PC-3 (cell line): ENCODE data around the gene TTC31. TPM values are rescaled to one million over a fixed set of nuclear protein-coding genes. Genes with fewer than 3 reads are reported as not detected.

Experiments used
- ATAC-seq: fragments of 200-7000 bp; cut with Tn5 transposase; 2 replicates; pipeline ENCODE4 v1.9.1; 2020; ENCODE audit warnings: mild to moderate bottlenecking, moderate library complexity
- BruUV-seq: library from RNA; stranded (reverse); fragments of 400-500 nt; replicated peaks from 2 replicates; lab custom pipeline; 2021; lab: Mats Ljungman, UMichigan
- CTCF ChIA-PET: fragments of 300-600 bp; sonication (Branson Sonifier 250); formaldehyde crosslinking; loops from one replicate; lab custom pipeline; 2022; ENCODE audit warnings: antibody characterized with exemption; lab: Charles Lee
- POLR2A ChIA-PET: fragments of 300-600 bp; sonication (Branson Sonifier 250); formaldehyde crosslinking; loops from one replicate; lab custom pipeline; 2022; ENCODE audit warnings: antibody characterized with exemption; ENCODE audit not compliant: unreplicated experiment; lab: Charles Lee
- DNase-seq: peaks from one replicate; pipeline ENCODE4 v3.0.0-alpha.2; 2015
- H2AFZ ChIP-seq: fragments of 300-600 bp; sonication (generic); 2 replicates; pipeline ENCODE4 v1.6.0; 2016; ENCODE audit warnings: antibody characterized with exemption, low read length
- H3F3A ChIP-seq: fragments of 300-600 bp; sonication (generic); one replicate; pipeline ENCODE4 v1.6.0; 2017; ENCODE audit warnings: antibody characterized with exemption, low read length, control low read depth, mild to moderate bottlenecking; ENCODE audit not compliant: unreplicated experiment
- H3K27ac ChIP-seq: fragments of 300-600 bp; sonication (generic); 2 replicates; pipeline ENCODE4 v1.5.1; 2016; ENCODE audit warnings: mild to moderate bottlenecking, low read length
- H3K27me3 ChIP-seq: fragments of 300-600 bp; sonication (generic); 2 replicates; pipeline ENCODE4 v1.6.1; 2016; ENCODE audit warnings: low read length, mixed read lengths
- H3K36me3 ChIP-seq: fragments of 300-600 bp; sonication (generic); 2 replicates; pipeline ENCODE4 v1.6.1; 2016; ENCODE audit warnings: low read depth, mixed run types, low read length, mixed read lengths
- H3K4me1 ChIP-seq: fragments of 300-600 bp; sonication (generic); 2 replicates; pipeline ENCODE4 v1.5.1; 2016; ENCODE audit warnings: low read length; ENCODE audit not compliant: insufficient read depth
- H3K4me2 ChIP-seq: fragments of 300-600 bp; sonication (generic); 2 replicates; pipeline ENCODE4 v1.6.0; 2016; ENCODE audit warnings: low read length
- H3K4me3 ChIP-seq: fragments of 300-600 bp; sonication (generic); 2 replicates; pipeline ENCODE4 v1.5.1; 2016; ENCODE audit warnings: mild to moderate bottlenecking, low read length, mixed read lengths
- H3K79me2 ChIP-seq: fragments of 300-600 bp; sonication (generic); 2 replicates; pipeline ENCODE4 v1.6.1; 2017; ENCODE audit warnings: low read length, mixed read lengths
- H3K9ac ChIP-seq: fragments of 300-600 bp; sonication (generic); 2 replicates; pipeline ENCODE4 v1.6.0; 2016; ENCODE audit warnings: mild to moderate bottlenecking, low read length
- H3K9me2 ChIP-seq: fragments of 300-600 bp; sonication (generic); replicated peaks from 2 replicates; pipeline ENCODE4 v1.6.1; 2016; ENCODE audit warnings: mixed run types, low read length, mixed read lengths
- H3K9me3 ChIP-seq: fragments of 300-600 bp; sonication (generic); 2 replicates; pipeline ENCODE4 v1.6.1; 2016; ENCODE audit warnings: low read length, mixed read lengths
- H4K20me1 ChIP-seq: fragments of 300-600 bp; sonication (generic); 2 replicates; pipeline ENCODE4 v1.6.1; 2016; ENCODE audit warnings: low read length, mixed read lengths
- EZH2 ChIP-seq: fragments of 300-600 bp; sonication (generic); IDR thresholded peaks from one replicate; pipeline ENCODE4 v1.6.1; 2017; ENCODE audit warnings: antibody characterized with exemption, mild to moderate bottlenecking, low read length; ENCODE audit not compliant: unreplicated experiment
- EZH2phosphoT487 ChIP-seq: fragments of 300-600 bp; sonication (generic); IDR thresholded peaks from 2 replicates; pipeline ENCODE4 v1.6.1; 2018; ENCODE audit warnings: mild to moderate bottlenecking, antibody characterized with exemption, low read length, borderline replicate concordance
- intact Hi-C: fragments of 100-400 bp; cut with micrococcal nuclease; formaldehyde crosslinking; loops from 2 replicates; pipeline ENCODE4 v1.9.0; 2023
- total RNA-seq: library from RNA; depleted of rRNA; stranded (reverse); fragments of >200 nt; gene quantifications from 2 replicates; pipeline ENCODE4 v1.2.3, GENCODE V29; 2014
- TF ChIP-seq, protein P1 (sequence below): fragments of 300-600 bp; sonication (generic); conservative IDR thresholded peaks from 2 replicates; pipeline ENCODE4 v1.5.1; 2017; ENCODE audit warnings: antibody characterized with exemption, low read depth, mild to moderate bottlenecking, low read length

TTC31 gene
- total RNA-seq, 1 experiment from 2014 or later = 21.1 TPM

DNA sequence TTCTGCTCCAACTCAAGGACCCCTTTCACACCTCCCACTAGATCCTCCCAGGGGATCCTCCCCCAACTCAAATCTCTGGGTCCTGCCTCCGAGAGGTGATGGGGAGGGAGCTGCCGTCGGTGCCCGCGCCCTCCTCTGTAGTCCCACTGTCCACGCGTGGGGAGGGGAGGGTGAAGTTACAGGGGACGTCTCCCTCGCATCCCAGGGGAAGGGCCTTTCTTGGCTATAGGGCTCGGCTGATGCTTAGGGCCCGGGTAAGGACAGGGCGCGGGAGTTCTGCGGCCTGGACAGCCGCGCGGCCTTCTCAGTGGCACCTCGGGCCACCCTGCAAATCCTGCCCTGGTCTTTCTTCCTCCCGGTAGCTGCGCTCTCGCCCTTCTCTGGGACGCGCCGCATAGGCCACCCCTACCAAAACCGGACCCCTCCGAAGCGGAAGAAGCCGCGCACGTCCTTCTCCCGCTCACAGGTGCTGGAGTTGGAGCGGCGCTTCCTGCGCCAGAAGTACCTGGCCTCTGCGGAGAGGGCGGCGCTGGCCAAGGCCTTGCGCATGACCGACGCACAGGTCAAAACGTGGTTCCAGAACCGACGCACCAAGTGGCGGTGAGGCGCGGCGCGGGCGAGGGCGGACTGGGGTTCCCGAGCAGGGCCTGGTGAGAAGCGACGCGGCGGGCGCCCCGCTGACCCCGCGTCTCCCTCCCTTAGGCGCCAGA lies 32.5 kb downstream of the TTC31 start:
- H3K4me3 ChIP-seq = no peak overlapping the region
- POLR2A ChIA-PET = no interaction called here
- DNase-seq (no peak), ATAC-seq (no peak)
- CTCF ChIA-PET = no interaction called here
- no TSS peak for BruUV-seq
- no peaks in the 10 kb centered on the region for H3K36me3 ChIP-seq
- H3K4me1 ChIP-seq = 0 out of 2 replicates have a peak, but pooled peaks cover 3% of the 10 kb centered on the region
- no peaks in the 10 kb centered on the region for H3F3A ChIP-seq
- TF ChIP-seq, protein P1, sequence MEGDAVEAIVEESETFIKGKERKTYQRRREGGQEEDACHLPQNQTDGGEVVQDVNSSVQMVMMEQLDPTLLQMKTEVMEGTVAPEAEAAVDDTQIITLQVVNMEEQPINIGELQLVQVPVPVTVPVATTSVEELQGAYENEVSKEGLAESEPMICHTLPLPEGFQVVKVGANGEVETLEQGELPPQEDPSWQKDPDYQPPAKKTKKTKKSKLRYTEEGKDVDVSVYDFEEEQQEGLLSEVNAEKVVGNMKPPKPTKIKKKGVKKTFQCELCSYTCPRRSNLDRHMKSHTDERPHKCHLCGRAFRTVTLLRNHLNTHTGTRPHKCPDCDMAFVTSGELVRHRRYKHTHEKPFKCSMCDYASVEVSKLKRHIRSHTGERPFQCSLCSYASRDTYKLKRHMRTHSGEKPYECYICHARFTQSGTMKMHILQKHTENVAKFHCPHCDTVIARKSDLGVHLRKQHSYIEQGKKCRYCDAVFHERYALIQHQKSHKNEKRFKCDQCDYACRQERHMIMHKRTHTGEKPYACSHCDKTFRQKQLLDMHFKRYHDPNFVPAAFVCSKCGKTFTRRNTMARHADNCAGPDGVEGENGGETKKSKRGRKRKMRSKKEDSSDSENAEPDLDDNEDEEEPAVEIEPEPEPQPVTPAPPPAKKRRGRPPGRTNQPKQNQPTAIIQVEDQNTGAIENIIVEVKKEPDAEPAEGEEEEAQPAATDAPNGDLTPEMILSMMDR = no peak
- TF ChIP-seq EZH2 (no peak), EZH2phosphoT487 (no peak)
- H2AFZ ChIP-seq = no peak overlapping the region
- H3K27me3 ChIP-seq = no peaks in the 10 kb centered on the region
- H3K79me2 ChIP-seq = no peaks in the 10 kb centered on the region
- intact Hi-C loops = no loop called here
- H3K9ac ChIP-seq = no peak overlapping the region
- H3K9me3 ChIP-seq = no peaks in the 10 kb centered on the region
- no peak overlapping the region for H3K27ac ChIP-seq
- H3K4me2 ChIP-seq = no peak overlapping the region
- H3K9me2 ChIP-seq = no peaks in the 10 kb centered on the region
- H4K20me1 ChIP-seq = no peaks in the 10 kb centered on the region

GRCh38 chr2:74515981-74516633 lies 33.2 kb downstream of the TTC31 start:
- DNase-seq (no peak), ATAC-seq (no peak)
- CTCF ChIA-PET = no interaction called here
- no TSS peak for BruUV-seq
- no peaks in the 10 kb centered on the region for H3K27me3 ChIP-seq
- H3K9ac ChIP-seq = no peak overlapping the region
- H3K9me2 ChIP-seq = no peaks in the 10 kb centered on the region
- no peak overlapping the region for H3K4me3 ChIP-seq
- H3K36me3 ChIP-seq = no peaks in the 10 kb centered on the region
- no peaks in the 10 kb centered on the region for H3K79me2 ChIP-seq
- no peak overlapping the region for H3K4me2 ChIP-seq
- H2AFZ ChIP-seq = no peak overlapping the region
- intact Hi-C loops = no loop called here
- TF ChIP-seq, protein P1 = no peak
- TF ChIP-seq EZH2phosphoT487 = no peak
- TF ChIP-seq EZH2 = no peak
- no peaks in the 10 kb centered on the region for H3F3A ChIP-seq
- H3K27ac ChIP-seq = no peak overlapping the region
- POLR2A ChIA-PET = no interaction called here
- no peaks in the 10 kb centered on the region for H4K20me1 ChIP-seq
- no peaks in the 10 kb centered on the region for H3K9me3 ChIP-seq
- H3K4me1 ChIP-seq = 0 out of 2 replicates have a peak, but pooled peaks cover 3% of the 10 kb centered on the region

DNA sequence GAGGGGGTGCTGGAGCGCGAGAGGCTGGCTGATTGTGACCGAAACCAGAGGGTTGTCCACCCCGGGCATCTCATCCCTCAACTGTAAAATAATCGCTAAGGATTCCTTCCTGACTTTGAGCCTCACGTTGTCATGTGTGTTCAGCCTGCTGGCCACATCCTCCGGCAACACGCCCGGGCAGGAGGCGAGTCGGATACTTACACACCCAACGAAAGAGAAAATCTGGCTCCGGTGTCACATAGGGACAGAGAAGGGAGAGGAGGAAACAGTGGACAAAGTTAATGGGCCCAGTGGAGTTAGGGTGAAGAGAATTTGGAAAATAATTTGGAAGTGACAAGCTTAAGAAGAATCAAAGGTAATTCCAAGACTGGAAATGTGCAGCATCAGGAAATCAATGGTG lies 33.8 kb downstream of the TTC31 start:
- ATAC-seq = no peak
- Histone ChIP-seq H3K36me3 (no peaks in the 10 kb centered on the region), H3K4me3 (no peak overlapping the region), H2AFZ (no peak overlapping the region), H3K27me3 (no peaks in the 10 kb centered on the region), H3K4me1 (0 out of 2 replicates have a peak, but pooled peaks cover 3% of the 10 kb centered on the region), H4K20me1 (no peaks in the 10 kb centered on the region), H3K9ac (no peak overlapping the region), H3K79me2 (no peaks in the 10 kb centered on the region), H3K9me3 (no peaks in the 10 kb centered on the region), H3F3A (no peaks in the 10 kb centered on the region), H3K9me2 (no peaks in the 10 kb centered on the region), H3K4me2 (no peak overlapping the region), H3K27ac (no peak overlapping the region)
- no peak for DNase-seq
- intact Hi-C loops = no loop called here
- POLR2A ChIA-PET = no interaction called here
- TF ChIP-seq, protein P1 = no peak
- no peak for TF ChIP-seq EZH2phosphoT487
- CTCF ChIA-PET = no interaction called here
- BruUV-seq = no TSS peak
